HG02938 (cell line): ENCODE data around the gene ATRNL1.

Experiments
- ATAC-seq: cut with Tn5 transposase; IDR thresholded peaks from one replicate; pipeline ENCODE4 v1.9.1; 2021; ENCODE audit warnings: mild to moderate bottlenecking, moderate library complexity; ENCODE audit not compliant: unreplicated experiment

ATRNL1 gene, protein sequence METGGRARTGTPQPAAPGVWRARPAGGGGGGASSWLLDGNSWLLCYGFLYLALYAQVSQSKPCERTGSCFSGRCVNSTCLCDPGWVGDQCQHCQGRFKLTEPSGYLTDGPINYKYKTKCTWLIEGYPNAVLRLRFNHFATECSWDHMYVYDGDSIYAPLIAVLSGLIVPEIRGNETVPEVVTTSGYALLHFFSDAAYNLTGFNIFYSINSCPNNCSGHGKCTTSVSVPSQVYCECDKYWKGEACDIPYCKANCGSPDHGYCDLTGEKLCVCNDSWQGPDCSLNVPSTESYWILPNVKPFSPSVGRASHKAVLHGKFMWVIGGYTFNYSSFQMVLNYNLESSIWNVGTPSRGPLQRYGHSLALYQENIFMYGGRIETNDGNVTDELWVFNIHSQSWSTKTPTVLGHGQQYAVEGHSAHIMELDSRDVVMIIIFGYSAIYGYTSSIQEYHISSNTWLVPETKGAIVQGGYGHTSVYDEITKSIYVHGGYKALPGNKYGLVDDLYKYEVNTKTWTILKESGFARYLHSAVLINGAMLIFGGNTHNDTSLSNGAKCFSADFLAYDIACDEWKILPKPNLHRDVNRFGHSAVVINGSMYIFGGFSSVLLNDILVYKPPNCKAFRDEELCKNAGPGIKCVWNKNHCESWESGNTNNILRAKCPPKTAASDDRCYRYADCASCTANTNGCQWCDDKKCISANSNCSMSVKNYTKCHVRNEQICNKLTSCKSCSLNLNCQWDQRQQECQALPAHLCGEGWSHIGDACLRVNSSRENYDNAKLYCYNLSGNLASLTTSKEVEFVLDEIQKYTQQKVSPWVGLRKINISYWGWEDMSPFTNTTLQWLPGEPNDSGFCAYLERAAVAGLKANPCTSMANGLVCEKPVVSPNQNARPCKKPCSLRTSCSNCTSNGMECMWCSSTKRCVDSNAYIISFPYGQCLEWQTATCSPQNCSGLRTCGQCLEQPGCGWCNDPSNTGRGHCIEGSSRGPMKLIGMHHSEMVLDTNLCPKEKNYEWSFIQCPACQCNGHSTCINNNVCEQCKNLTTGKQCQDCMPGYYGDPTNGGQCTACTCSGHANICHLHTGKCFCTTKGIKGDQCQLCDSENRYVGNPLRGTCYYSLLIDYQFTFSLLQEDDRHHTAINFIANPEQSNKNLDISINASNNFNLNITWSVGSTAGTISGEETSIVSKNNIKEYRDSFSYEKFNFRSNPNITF (N-terminal part only)

DNA sequence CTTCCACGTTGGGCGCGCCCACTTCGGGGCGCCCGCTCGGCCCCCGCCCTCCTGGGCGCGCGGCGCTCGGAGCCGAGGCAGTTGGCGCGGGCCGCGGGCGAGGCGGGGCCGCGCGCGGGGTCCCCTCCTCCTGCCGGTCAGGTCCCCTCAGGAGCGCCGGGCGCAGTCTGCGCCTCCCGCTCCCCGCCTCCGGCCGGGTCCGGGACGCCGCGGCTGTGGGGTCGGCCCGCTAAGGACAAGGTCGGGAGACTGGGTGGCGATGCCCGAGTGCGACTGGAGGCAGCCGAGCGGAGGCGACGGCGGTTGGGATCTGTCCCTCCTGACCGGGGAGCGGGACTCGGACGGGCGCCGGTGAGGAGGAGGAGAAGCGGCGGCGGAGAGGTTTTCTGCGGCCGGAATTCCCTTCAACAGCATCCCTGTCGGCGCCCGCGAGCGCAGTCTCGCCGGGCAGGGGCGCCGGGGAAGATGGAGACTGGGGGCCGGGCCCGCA is at the start of gene ATRNL1:
Gene ATRNL1 (plus strand): TSS at position 80 of the 490 bp plus-strand sequence. CDS start 386 bp downstream, at position 466.
- ATAC-seq, result peak; percentile 57

DNA sequence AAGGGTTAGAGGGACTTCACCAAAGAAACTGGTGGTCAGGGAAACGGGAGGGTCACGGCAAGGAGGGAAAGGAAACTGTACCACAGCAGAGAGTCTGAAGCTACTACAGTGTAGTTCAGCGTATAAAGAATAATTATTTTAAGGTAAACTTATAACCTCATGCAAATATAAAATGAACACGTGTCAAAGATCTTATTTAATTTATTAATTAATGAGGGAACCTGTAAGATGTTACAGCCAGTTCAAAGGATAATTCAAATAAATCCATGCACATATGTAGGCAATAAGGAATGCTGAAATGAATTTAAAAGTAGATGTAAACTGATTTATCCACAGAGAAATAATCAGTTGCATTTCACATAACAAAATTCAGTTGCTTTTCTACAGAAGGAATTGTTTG is 49.4 kb upstream of the ATRNL1 start:
- ATAC-seq, result no peak

DNA sequence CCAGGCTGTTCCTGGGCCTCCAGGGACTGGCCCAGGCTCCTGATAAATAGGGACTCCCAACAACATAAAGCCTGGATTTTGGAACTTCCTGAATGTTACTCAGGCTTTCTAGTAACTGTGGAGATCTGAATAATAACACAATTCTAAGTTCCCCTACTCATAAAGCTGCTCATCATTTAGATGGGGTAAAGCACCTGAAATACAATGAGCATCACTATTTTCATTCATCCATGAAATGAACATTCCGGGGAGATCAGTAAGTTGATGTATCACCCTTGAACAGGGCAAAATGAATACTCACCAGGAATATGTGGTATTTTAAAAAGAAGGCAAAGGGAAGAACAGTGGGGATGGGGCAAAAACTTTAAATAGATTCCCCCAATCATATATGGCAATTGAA is 48.3 kb upstream of the ATRNL1 start:
- no peak for ATAC-seq

DNA sequence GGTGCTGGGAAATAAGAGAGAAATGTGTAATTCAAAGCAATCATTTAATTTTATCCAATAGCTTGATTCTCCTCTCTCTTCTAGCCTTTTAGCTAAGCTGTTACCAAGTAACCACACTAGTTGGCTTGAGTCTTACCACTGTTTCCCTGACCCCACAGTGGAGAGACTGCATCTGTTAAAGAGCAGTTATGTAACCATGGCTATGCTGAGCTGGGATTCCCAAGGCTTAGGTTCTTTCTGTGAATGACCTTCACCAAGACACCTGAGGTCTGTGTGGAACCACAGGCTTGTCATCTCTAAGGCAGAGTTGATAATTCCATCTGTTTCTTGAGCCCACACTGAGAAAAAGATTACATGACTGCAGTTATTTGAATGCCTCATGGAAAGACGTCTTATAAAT is 47.7 kb upstream of the ATRNL1 start:
- ATAC-seq, result no peak

DNA sequence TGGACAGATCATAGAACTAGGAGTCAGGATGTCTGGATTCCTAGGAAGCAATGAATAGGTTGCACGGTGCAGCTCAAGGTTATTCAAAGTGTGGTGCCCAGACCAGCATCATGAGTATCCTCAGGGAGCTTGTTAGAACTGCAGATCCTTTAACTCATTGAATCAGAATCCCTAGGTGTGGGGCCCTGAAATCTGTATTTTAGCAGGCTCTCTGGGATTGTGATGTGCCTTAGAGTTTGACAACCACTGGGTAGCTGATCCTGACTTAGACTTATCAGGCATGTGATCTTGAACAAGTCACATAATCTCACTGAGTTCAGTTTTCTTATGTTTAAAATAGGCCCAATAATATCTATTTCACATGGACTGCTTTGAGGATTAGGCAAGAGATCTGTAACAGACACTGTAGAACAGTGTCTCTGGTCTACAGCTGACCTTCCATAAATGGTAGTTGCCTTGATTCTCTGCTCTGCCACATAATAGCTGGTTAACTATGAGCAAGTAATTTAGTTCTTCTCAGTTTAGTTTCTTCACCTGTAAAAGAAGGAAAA is 46.4 kb upstream of the ATRNL1 start:
- no peak for ATAC-seq

DNA sequence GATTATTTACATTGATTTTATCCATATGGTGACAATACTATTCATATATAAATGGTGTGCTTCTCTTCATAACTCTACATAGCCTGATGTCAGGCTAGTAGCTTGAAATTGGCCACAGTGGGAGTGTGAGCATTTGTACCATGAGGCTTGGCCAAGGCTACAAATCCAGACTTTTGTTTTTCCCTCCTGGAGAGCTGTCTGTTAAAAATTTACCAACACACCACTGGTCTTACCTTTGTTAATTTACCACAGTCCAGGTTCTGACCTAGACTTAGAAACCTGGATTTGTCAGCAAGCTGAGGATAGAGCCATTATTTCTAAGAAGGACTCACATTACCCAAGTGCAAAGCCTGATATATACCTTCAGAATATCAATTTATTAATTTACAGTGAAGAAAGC is 45.5 kb upstream of the ATRNL1 start:
- ATAC-seq, result no peak

DNA sequence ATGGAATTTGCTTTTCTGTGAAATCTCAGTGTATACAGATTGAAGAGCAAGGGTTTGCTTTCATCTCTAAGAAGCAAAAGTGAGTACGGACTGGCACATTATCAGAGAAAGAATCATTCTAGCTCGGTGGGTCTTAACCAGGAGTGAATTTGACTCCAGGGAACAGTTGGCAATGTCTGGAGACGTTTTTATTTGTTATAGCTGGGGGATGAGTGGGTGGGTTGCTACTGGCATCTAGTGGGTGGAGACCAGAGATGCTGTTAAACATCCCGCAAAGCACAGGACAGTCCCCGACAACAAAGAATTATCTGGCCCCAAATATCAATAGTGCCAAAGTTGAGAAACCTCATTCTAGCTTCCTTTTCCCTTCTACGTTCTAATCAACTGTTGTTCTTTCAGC is 43.8 kb upstream of the ATRNL1 start:
- ATAC-seq, result no peak

DNA sequence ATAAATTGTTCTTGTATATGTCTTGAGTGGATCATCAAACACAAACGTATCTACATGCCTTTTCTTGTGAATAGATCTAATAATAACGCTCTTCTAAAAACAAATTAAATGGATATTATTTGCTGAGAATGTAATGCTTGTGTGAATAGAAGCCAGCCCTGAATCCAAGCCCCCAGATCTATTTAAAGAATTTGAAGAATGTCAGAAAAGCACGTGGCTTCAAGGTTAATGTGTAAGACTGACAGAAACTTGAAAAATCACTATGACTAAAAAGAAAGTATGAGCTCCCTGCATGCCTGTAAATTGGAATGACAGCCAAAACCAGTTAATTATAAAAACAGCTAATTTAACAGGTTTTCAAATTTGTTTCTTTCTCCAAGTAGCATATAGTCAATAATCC is 43.2 kb upstream of the ATRNL1 start:
- ATAC-seq, result no peak

DNA sequence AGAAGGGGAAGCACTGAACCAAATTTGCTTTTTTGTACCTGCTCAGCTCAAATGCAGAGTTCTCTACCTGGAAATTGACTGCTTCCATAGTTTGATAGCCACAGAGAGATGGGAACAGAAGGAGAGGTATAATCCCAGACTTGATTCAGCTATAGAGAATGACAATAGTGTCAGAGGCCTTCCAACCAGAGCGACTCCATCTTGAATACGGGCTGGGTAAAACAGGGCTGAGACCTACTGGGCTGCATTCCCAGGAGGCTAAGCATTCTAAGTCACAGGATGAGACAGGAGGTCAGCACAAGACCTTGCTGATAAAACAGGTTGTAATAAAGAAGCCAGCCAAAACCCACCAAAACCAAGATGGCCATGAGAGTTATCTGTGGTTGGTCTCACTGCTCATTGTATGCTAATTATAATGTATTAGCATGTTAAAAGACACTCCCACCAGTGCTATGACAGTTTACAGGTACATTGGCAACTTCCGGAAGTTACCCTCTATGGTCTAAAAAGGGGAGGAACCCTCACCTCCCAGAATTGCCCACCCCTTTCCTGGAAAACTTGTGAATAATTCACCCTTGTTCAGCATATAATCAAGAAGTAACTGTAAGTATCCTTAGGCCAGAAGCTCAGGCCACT is 42.7 kb upstream of the ATRNL1 start:
- no peak for ATAC-seq

DNA sequence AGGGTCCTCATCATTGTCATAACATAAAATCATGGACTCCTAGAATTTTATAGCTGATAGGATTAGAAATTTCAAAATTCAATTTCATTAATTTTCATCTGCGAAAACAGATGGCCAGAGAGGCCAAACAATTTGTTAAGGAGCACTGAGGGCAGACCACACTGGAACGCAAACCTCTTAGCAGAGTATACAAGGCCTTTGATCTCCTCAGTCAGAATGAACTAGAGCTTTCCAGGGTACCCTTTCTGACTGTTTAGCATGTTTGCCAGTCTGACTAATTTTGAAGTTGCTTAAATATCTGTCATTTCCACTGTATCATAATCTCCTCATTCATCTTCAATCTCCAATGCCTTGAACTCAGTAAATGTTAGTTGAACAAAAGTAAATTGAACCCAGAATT is 41.9 kb upstream of the ATRNL1 start:
- no peak for ATAC-seq

DNA sequence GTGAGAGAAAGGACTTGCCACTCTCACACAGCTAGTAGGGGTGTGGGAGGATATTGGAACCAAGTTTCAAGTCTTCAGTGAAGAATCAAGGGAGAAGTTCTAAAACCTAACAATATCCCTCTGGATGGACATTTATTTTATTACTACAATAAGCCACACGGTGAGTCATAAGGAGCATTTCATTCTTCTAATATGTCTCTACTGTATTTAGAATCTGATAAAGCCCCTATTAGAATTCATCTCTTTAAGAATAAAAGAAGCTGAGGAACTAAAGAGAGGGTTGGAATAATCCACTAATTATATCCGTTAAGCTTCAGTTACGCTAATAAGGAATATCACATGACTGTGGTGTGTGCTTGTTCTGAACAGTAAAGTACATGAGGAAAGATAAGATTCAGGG is 40.9 kb upstream of the ATRNL1 start:
- ATAC-seq, result no peak

DNA sequence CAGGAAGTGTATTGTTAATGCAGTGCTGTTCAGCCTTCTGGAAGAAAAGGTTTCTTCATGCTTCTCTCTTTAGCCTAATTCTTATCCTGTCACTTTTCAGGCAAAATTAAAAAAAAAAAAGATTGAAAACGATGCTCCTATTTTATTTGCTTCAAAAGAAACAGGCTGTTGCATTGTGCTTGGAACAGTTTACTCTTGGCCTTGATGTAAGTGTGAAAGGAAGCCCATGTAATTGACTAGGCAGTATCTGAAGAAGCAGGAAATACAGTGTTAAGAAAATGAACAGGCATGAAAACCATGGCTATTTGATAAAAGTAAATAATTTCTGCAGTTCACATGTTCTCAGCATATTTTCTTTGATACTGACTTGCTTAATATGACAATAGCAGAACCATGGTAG is 40.4 kb upstream of the ATRNL1 start:
- ATAC-seq, result no peak

DNA sequence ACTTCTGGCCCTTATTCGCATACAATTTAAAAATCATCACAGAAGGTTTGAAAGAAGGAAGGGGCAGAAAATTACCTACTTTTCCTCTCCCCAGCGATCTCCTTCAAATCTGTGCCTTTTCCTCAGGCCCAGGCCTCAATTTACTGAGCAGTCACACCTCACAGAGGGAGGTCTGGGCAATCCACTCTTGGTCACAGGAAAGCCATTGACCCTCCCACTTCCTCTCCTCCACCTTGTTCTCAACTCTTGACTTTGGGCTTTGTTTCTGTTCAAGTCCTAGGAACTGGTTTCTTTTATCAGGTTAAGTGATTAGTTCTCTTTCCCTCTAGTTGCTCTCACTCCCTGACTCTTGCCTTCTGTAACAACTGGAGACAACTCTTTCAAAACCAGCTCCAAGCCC is 37.0 kb upstream of the ATRNL1 start:
- no peak for ATAC-seq

DNA sequence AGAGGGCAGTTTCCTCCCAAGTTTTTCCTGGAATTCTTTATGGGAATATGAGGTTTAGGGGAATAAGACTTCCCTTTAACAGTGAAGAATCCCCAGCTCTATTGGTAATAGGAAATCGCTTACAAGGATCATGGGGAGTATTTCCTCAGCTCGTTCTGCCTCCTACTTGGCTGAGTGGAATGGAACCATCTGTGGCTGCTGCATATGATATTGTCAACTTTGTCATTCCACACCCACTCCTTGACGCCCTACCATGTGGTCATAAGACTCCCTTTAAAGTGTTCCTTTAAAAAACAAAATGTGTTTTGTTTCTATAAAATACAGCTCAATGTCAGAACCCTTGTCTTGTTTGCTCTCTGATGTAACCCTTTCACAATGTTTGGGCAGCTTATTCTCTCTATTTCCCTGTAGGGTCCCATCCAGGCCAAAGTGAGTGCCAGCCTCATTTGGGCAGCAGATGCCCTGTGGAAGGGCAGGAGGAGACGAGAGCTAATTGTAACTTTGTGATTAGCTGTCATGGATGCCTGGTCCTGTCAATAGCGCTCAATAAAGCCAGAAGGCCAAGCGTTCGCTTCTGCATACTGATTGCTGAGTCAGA is 33.8 kb upstream of the ATRNL1 start:
- ATAC-seq, result no peak

DNA sequence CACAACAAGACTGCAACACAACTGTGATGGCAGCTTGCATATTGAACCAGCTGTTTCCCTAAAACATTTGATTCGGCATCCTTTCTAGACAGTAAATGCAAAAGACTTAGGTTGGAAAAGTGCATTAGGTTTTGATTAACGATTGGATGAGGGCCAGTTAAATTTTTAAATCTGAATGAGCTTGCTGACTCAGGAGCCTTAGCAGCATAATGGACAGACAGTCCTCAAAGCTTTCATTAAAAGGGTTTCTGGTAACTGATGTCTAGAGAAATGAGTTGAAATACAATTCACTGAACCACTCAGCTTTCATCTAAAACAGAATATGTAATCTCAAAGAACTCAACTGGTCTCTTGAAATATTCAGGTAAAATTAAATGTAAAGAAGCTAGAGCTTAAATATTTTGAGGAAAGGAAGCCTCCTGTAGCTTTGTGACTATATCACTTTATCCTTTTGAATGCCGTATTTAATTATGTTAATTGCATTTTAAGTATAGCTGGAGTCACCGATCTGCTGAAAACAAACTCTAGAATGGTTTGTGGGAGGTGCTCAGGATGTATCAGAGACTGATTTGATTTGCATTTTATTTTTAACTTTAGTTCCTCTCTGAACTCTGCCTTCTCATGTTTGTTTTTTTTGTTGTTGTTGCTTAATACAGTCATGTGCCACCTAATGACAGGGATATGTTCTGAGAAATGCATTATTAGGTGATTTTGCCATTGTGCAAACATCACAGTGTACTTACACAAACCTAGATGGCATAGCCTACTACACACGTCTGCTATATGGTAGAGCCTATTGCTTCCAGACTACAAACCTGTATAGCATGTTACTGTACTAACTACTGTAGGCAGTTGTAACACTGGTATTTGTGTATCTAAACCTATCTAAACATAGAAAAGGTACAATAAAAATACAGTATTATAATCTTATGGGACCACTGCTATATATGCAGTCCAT is 29.2 kb upstream of the ATRNL1 start:
- no peak for ATAC-seq

DNA sequence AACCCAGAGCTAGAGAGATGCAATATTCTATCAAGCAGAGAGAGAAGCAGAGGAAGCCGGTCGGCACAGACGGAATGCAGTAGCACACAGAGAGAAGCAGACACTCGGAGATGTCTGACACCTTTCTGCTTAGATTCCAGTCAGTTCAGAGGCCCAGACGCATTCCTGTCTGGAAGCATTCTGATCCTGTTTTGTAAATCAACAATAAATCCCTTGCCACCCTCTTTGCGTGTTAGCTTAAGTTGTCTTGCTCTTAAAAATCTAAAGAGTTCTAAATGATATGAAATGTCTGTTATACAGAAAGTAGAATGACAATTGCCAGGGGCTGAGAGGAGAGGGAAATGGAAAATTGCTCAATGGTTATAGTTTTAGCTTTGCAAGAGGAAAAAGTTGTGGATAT is 27.4 kb upstream of the ATRNL1 start:
- ATAC-seq, result no peak

DNA sequence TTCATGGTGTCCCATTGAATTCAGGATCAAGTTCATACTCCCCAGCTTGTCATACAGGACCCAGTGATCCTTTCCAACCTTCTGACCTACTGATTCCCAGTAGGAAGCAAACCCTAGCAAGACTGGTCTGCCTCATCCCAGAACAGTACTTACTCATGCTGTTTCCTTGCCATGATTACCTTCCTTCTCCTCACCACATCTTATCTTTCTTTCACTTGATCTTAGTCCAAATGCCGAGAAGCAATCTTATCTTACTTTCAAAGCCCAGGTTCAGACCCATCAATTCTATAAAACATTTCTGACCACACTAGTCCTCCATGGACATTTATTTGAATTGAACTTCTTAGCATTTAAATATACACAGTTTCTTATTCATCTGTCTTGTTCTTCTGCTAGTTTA is 26.6 kb upstream of the ATRNL1 start:
- ATAC-seq, result no peak

DNA sequence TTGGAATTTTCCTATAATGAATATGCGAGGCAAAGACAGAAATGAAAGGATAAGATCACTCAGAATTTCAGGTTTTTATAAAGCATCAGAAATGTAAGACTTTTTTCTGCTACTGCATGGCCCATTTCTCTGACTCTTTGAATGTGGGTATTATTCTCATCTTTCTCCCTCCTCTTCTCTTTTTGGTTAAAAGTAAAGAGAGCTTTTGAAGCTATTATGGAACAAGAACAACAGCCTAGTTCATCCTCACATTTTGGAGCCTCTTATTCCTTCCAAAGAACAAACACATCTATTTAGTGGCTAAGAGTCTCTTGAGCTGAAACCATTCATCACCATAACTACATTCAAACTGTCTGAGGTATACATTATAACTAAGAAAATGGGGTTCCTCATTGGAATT is 19.4 kb upstream of the ATRNL1 start:
- ATAC-seq, result no peak

DNA sequence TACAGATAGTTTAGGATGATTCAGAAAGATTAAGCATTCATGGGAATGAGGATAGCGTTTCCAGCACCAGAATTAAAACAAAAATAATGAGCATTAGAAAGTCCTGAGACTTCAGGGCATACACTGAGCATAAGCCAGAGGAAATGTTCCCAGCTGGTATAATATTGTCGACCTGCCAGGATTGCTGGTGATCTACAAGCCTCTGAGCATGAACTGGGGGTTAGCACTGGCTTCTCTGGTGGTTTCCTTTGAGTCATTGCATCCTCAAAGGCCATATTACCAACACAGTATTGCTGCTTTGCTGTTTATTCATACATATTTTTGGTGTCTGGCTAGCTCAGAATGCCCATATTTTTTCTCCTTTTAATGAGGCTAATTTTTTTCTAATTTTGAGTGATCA is 10.7 kb upstream of the ATRNL1 start:
- ATAC-seq, result no peak
